ENCODE data around the gene BCL11B.

The BCL11B gene

DNA sequence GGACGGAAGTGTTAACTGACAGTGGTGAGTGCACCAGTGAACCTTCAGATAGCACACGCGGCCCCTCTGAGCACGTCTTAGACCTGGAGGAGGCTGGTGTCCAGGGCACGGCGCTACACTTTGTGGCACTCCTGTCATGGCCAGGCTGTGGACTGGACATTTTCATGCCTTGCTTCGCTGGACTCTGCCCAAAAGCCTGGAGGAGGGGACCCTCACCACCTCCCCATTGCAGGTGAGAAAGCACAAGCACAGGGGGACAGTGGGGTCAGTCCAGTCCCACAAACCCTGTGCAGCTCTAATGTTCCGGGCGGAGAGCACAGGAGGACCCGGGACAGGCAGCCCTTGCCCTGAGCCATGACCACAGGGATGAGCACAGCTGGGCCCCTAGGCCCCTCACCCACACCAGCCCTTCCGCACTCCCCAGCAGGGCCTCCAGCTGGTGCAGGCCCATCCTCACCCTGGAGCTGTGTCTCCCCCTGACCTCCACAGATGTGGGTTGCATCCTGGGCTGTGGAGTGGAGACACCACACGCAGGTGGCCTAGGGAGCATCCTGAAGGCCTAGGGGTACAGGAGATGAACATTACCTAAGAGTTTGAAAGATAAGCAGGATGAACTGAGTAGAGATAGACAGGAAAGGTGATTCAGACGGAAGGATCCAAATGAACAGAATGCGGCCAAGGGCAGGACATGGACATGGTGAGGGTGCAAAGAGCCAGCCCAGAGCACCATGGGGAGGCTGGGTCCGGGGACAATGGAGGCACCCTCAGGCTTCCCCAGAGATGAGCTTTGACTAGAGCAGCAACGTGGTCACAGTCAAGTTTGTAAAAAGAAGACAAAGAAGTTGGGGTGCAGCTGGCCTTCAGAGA, 132.8 kb downstream of the BCL11B start:
- no peak for DNase-seq (ENCODE audit: low read depth in 1 of 2, low spot score in 1 of 2)

DNA sequence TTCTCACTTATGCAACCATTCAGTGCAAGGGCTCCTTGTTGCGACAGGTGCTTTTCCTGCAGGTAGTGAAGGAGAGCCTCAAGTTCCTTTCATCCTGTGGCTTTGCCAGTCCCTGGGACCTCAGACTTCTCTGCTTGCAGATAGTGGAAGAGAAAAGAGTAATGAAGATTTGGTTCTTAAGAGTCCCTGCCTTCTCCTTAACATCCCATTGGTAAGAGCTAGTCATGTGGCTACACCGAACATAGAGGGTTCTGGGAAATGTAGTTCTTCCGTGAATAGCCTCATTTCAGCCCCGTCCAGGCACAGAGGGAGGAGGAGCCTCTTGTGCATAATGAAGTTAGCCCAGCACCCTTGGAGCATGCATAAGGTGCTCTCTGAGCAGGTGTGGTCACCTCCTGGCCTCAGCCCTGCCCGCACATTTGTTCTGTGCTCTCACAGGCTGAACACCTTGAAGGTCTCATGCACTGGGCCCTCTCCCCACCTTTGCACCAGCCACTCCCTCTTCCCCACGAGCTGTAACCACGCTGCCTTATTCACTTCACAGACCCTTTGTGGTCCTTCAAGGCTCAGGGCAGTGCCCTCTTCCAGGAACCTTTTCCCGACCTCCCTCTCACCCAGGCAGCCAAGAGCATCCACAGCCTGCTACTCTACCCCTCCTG, 134.0 kb downstream of the BCL11B start:
- DNase-seq (ENCODE audit: low read depth in 1 of 2, low spot score in 1 of 2) = no peak

GRCh38 chr14:99137001-99137700, 134.8 kb downstream of the BCL11B start:
- DNase-seq (ENCODE audit: low read depth in 1 of 2, low spot score in 1 of 2) = no peak

DNA sequence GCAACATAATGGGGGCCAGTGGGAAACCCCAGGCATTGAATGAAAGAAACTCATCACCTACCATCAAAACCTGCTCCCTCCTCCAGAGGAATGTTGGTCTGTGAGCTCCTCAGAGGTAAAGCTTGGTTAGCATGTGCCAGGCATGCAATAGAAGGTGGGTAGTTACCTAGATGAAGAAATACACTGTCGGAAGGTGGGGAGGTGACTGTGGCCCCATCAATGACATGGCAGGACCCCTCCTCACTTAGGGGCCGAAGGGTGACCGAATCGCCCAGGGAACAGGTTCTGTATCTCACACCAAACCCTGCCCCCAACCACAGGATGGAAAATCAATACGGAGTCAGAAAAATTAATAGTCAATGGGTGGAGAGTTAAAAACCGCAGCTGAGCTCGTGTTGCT, 135.6 kb downstream of the BCL11B start:
- DNase-seq (ENCODE audit: low read depth in 1 of 2, low spot score in 1 of 2) = no peak

DNA sequence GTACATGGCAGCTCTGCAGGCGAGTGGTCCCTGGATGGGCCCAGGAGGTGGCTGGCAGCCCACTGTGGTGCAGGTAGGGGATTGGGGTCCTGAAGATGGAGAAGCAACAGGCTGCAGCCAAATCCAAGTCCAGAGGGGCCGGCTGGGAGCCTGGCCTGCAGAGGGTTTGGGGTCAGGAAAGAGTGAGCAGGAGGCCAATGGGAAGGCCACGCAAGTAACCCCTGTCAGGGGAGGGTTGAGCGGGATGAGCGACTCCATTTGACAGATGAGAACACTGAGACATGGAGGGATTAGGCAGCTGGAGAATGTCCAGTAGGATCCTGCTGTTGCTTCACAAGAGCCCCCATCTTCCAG, 136.0 kb downstream of the BCL11B start:
- no peak for DNase-seq (ENCODE audit: low read depth in 1 of 2, low spot score in 1 of 2)

- no peak for DNase-seq (ENCODE audit: low read depth in 1 of 2, low spot score in 1 of 2)
Measured at GRCh38 chr14:99134516-99135046, 137.4 kb downstream of the BCL11B start.

DNA sequence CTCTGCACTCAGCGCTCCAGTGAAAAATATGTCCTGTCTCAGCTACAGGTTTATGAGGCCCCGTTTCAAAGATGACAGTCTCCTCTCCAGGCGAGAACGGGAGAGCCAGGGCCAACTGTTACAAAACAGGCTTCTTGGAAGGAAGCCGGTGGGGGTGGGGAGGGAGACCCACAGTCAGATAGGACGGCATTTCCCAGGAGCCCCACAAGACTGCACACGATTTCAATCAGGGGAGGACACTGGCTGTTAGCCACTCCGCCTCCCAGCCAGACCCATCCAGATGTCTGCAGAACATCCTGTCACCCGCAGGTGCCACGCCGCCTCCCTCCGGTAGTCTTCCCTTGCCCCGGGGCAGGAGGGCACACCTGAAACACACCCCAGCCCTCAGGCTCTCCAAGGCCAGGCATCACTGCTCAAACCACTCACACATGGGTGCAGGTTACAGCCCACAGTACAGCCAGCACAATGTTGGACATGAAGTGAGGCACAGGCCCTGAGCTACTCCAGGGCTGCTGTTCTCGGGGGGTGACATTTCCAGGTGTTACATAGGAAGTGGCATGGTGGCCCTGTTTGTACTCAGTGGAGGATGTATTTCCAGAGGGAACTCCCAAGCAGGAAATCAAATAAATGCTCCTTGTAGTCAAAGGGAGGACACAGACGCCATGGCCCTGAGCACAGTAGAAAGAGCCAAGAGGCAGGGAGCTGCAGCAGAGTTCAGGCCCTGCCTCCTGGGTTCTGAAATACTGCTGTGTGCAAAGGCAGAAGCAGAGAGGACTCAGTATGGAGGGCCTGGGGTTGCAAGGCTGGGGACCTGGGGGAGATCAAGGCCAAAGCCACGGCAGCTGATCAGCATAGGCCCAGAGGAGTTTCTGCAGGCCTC, 138.1 kb downstream of the BCL11B start:
- no peak for DNase-seq (ENCODE audit: low read depth in 1 of 2, low spot score in 1 of 2)

- no peak for DNase-seq (ENCODE audit: low read depth in 1 of 2, low spot score in 1 of 2)
Measured at GRCh38 chr14:99132821-99133635, 139.0 kb downstream of the BCL11B start.

GRCh38 chr14:99131632-99132271, 140.2 kb downstream of the BCL11B start:
- no peak for DNase-seq (ENCODE audit: low read depth in 1 of 2, low spot score in 1 of 2)

DNA sequence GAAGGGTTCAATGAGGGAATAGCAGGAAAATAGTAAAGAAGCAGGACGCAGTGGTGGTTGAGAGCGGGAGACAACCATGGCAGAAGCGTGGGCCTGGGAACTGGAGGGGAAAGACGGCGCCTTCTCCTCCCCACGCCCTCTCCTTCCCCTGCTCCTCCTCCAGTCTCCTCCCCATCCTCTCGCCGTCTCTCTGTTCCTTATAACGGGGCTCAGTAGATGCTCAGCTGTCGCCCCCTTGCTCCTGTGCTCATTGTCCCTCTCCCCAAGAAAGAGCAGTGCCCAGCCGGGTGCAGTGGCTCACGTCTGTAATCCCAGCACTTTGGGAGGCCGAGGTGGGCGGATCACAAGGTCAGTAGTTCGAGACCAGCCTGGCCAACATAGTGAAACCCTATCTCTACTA, 142.0 kb downstream of the BCL11B start:
- DNase-seq (ENCODE audit: low read depth in 1 of 2, low spot score in 1 of 2) = no peak

DNA sequence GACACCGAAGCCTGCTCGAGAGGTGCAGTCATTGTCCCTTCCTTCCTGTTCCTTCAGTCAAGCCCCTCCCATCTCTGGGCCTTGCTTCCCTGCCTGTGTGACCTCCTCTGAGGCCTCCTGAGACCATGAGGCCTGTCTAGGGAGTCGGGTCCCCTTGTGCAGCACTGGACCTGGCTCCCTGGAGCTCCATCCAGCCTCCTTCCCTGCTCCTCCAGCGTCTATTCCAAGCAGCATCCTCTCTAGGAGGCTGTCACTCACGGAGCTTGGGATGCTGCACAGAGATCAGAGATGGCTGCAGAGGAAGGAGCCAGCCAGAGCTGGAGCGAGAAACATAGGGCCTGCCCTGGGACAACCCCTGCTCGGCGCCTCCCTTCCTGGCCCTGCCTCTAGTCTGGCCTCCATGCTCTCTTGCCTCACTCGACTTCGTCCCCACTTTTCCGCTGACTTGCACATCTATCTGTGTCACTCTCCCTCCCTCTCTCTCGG, 142.7 kb downstream of the BCL11B start:
- DNase-seq (ENCODE audit: low read depth in 1 of 2, low spot score in 1 of 2) = no peak

DNA sequence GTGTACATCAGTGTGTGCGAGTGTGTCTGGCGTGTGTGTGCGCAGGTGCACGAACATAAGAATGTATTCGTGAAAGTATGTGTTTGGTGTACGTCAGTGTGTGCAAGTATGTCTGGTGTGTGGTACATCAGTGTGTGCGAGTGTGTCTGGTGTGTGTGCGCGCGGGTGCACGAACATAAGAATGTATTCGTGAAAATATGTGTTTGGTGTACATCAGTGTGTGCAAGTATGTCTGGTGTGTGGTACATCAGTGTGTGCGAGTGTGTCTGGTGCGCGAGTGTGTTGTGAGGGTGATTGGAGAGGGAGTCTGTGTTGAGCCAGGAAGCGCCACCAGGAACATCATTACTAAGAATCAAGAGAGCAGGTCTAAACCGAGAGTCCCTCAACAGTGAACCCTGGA, 143.8 kb downstream of the BCL11B start:
- DNase-seq (ENCODE audit: low read depth in 1 of 2, low spot score in 1 of 2) = no peak

GRCh38 chr14:99127651-99128167, 144.3 kb downstream of the BCL11B start:
- no peak for DNase-seq (ENCODE audit: low read depth in 1 of 2, low spot score in 1 of 2)

GRCh38 chr14:99125616-99126431, 146.2 kb downstream of the BCL11B start:
- no peak for DNase-seq (ENCODE audit: low read depth in 1 of 2, low spot score in 1 of 2)

- no peak for DNase-seq (ENCODE audit: low read depth in 1 of 2, low spot score in 1 of 2)
Measured at GRCh38 chr14:99125113-99125512, 146.9 kb downstream of the BCL11B start.

GRCh38 chr14:99124482-99125105, 147.4 kb downstream of the BCL11B start:
- no peak for DNase-seq (ENCODE audit: low read depth in 1 of 2, low spot score in 1 of 2)

GRCh38 chr14:99123208-99123870, 148.7 kb downstream of the BCL11B start:
- DNase-seq (ENCODE audit: low read depth in 1 of 2, low spot score in 1 of 2) = no peak

Data from activated CD4-positive, alpha-beta T cell treated with anti-CD3 and anti-CD28 coated beads, Interleukin-2, amount 50 U/mL, for 24 hours (primary cell).